HG03095 (cell line): Measurements from ENCODE around the gene CHRM1.

Experiments used
- ATAC-seq: cut with Tn5 transposase; IDR thresholded peaks from one replicate; pipeline ENCODE4 v1.9.1; 2021; ENCODE audit warnings: moderate library complexity; ENCODE audit not compliant: unreplicated experiment

CHRM1 gene

DNA sequence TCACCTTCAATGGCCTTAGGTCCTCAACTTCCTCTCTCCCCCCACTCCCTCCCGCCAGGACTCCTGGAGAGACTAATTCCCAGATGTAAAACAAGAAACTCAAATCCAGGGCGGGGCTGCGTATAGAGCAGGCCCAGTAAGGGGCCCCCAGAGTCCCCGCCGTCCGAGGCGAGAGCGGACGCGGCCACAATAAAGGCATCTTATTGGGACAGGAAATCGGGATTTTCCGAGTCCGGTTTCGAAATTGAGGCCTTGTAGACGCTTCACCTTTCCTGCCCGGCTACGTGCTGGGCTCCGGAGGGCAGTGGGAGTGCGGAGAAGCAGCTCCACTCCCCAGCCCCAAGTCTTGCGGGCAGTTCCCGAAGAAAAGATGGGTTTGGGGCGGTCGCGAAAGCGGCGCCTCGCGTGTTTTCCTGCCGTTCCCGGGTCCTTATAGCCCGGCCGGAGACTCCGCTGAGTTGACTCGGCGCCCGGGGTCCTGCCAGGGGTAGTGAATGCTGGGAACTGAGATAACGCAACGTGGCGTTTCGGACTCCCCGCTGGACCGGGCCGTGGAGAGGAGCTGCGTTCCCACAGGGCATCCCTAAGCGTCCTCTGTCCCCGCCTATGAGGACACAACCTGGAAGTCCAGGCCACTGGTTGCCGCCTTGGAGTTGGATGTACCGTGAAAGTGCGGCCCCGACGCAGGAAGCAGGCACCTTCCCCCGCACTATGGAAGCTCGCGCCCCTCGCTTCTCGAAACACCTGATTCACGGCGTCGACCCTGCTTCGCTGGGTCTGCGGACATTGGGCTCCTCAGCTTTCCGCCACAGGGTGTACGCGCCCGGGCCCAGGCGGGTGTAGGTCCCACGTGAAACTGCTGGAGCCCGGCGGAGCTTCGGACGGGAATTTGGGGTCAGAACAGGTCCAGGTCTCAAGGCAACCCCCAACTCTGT lies 4.8 kb upstream of the CHRM1 start:
- no peak for ATAC-seq

DNA sequence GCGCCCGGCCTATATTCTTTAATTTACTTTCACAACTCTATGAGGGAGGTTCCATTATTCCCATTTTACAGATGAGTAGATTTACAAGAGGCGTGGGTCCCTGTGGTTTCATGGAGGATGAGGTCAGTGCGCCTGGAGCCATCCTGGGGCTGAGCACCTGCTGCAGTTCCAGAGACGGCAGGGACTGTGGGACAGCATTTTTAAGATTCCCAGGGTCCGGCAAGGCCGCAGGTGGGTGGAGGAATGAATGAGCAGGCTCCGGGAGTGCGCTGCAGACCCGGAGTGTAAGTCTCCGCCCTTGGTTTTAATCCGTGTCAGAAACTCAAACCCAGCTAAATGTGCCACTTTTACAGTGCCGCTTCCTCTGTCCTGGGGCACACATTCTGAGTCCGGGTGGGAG lies 4.1 kb upstream of the CHRM1 start:
- ATAC-seq: no peak

DNA sequence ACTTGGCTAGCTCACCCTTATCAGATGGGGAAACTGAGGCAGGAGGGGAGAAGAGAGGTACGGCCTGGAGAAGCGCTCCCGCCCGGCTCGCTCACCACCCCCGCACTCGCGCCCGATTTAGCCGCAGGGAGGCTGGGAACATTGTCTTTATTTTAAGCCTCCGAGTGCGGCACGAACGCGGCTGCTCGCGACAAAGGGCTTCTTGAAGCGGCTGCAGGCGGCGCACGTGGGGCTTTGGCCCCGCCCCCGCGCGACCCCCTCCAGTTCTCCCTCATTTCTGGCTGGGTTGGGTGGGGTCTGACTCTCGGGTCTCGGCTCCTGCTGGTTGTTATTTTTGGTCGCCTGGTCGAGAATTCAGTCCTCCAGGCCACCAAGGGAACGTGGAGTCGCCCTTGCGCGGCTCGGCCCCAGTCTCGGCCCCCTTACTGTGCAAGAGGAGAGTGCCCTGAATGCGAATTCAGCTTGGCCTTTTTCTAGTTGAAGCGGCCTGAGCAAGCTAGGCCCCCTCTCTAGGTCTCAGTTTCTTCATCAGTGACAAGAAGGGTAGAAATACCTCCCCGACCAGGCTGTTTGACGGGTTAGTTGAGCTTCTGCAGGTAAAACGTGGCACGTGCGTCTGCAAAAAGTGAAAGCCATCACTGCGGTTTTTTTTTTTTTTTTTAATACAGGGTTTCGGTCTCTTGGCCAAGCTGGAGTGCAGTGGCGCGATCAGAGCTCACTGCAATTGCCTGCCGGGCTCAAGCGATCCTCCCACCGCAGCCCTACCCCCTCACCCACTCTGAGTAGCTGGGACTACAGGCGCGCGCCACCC lies 2.6 kb upstream of the CHRM1 start:
- ATAC-seq: no peak

DNA sequence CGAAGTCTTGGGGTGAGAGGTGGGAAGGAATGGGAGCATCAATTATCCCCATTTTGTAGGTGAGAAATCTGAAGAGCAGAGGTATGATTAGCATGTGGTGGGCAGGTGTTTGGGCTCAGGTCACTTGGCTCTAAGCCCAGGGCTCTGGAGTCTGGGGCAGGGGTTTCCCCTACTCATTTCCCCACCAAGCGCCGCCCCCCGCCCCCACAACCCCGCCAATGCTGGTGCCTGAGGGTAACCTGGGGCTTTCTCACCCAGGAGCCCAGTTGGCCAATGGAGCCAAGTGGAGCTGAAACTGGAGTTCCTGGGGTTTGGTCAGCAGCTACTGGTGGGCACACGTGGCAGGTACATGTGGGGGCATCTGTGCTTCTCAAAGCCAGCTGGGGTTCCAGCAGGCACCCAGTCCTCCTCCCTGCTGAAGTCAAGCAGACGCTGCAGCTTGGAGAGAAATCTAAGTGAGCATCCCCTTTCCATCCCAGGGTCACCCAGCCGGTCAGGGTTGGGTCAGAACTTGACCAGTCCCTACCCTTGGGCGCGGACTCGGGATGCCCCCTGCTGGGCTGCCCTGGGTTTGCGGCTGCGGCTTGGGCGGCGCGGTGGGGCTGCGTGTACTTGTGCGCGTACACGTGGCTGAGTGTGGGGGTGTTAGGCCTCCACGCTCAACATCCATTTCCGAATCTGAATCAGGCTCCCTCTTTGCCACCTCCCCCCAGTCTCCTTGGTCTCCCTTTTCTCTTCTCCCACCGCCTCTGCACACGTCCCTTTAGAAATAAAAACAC lies 1.7 kb upstream of the CHRM1 start:
- ATAC-seq: no peak

DNA sequence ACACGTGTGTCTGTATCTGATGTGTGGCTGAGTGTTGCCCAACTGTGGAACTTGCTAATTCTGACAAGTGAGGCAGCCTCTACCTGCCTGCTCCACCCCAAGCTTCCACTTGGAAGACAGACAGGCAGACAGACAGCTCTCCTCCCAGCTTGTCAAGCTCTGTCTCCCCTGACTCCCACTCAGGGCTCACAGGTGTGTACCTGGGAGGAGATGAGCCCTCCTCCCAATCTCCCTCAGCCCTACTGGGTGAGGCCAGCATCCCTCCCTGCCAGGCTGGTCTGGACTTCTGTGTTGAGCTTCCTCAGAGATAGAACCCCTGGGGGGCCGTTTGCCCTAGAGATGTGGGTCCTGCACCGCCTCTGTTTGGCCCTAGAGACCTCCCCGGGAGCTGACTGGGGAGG lies 1.0 kb upstream of the CHRM1 start:
- no peak for ATAC-seq

DNA sequence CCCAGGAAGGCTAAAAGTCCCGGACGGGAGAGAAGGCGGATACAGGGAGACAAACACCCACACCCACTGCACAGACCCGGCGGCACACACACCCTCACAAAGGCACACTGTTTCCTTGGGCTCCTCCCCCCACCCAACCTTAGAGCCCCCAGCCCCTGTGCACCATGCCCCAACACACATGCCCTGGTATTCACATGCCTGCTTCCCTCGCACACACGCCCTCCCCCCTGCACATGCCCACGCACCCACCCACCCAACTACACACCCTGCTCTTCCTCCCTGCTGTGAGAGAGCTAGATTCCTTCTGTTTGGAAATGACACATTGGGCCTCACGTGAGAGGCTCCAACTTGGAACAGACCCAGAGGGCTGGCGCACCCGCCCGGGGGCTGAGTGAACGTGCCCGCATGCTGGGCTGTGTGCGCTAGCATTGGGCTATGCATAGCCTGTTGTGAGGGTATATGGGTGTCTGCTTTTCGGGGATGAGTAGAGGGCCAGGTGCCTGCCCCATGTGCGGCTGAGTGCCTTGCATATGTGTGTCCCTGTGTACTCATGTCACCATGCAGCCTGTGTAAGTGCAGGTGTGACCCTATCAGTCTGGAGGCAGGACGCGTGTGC lies 518 bp upstream of the CHRM1 start:
- ATAC-seq: no peak

DNA sequence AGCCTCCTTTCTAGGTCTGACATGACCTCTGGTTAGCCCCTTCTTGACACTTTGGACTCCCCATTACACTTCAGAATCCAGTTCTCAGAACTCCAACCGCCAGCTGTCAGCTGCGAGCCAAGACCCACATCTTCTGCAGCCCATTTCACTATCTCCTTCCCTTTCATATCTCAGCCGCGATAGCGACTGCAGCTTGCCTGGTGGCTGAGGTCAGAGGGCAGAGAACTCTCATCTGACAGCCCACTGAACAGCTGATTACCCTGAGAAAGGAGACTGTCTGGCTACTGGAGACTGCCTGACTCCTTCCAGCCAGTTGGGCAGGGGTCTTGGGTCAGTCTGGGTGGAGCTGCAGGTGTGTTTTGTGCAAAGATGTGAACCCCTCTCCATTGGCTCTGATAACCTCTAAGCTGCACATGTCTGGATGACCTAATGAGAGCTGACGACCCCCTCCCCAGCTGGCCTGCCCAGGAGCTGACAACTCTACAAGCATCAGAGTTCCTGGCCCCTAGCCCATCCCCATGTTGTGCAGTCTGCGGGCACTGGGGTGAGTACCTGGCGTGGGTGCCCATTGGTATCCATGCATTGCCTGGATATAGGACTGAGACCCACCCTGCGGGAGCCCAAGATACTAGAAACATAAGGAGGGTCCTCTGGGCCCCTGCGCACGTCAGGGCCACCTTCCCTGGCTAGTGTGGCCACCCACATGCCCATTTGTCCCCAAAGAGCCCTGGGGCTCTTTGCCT lies 1.1 kb downstream of the CHRM1 start:
- no peak for ATAC-seq

DNA sequence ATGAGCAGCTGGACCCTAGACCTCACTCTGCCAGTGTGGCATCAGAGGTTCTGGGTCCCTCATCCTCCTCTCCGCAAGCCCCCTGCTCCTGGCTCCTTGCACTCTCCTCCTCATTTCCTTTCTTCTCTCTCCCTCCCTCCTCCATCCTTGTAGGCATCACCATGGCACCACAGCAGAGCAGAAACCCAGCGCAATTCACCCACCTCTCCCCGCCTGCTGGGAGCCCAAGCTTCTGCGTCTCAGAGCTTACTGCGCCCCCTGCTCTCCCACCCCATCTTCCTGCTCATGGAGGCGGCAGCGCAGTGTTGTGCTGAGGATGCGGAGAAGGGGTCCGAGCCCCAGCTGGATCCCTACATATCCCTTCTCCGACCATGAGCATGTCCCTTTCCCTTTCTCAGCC lies 1.7 kb downstream of the CHRM1 start:
- no peak for ATAC-seq

DNA sequence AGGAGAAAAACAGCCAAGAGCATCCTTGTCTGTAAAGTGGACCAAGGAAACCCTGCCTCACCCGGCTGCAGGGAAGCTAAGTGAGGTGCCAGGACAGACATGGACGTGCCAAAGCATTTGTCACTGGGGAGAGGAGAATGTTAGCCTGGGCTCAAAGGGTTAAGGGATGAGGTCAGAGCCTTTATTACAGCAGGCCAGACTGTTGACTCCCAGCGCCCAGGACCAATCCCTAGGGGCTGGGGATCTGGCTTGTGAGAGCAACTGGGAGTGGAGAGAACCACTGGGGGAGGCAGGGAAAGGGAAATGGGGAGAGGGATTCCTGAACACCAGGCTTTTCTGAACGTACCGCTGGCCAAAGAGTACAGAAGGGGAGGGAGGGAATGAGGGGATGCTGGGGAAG lies 2.6 kb downstream of the CHRM1 start:
- ATAC-seq: no peak

DNA sequence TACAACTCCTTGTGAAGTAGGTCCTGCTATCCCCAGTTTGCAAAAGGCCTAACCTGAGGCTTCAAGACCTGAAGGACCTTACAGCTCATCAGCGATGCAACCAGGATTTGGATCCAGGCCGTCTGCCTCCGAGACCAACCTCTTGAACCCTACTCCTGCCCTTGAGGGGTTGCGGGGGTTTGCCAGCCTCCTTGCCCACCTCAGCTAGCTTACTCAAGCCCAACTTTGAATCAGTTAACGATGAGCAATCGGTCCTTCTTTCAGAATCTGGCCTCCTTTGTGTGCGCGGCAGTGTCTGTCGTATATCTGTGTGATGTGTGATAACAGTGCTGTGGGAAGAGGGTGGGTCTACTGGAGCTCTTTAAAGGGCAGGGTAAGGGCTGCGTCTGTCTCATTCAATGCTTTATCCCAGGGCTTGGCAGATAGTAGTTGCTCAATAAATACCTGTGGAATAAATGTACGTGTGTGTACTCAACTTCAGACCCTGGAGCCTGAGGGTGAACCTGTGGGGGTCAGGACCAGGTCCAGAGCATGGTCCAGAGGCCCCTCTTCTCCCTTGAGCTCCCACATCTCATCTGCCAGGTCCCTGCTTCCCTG lies 3.2 kb downstream of the CHRM1 start:
- no peak for ATAC-seq

DNA sequence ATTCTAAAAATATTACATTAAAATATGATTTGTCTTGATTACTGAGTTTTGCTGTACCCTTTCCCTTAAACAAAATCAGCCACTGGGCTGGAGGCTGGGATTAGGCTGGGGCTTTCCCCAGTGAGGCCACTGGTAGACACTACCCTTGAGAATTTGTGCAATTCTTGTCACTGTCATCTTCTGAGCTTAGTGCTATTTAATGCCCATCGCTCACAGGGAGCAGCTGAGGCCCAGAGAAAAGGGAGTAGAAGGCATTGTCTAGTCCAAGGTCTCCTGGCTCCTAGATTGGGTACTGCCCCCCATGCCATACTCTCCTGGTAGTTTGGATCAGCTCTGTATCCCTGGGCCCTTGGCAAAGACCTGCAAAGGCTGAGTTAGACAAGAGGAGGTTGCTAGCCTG lies 6.7 kb downstream of the CHRM1 start:
- ATAC-seq: no peak

DNA sequence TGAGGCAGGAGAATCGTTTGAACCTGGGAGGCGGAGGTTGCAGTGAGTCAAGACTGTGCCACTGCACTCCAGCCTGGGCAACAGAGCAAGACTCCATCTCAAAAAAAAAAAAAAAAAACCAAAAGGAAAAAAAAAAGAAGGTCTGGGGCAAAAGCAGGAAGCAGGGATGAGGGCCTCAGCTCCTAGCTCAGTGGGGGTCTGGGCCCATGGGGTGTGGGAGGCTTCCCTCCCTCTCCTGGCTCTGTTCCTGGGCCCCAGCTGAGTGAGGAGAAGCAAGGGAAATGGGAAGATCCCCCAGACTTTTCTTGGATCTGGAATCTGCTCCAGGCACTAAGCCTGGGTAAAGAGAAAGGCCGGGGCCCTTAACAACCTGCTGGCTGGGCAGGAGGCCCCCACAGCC lies 8.9 kb downstream of the CHRM1 start:
- ATAC-seq: no peak

DNA sequence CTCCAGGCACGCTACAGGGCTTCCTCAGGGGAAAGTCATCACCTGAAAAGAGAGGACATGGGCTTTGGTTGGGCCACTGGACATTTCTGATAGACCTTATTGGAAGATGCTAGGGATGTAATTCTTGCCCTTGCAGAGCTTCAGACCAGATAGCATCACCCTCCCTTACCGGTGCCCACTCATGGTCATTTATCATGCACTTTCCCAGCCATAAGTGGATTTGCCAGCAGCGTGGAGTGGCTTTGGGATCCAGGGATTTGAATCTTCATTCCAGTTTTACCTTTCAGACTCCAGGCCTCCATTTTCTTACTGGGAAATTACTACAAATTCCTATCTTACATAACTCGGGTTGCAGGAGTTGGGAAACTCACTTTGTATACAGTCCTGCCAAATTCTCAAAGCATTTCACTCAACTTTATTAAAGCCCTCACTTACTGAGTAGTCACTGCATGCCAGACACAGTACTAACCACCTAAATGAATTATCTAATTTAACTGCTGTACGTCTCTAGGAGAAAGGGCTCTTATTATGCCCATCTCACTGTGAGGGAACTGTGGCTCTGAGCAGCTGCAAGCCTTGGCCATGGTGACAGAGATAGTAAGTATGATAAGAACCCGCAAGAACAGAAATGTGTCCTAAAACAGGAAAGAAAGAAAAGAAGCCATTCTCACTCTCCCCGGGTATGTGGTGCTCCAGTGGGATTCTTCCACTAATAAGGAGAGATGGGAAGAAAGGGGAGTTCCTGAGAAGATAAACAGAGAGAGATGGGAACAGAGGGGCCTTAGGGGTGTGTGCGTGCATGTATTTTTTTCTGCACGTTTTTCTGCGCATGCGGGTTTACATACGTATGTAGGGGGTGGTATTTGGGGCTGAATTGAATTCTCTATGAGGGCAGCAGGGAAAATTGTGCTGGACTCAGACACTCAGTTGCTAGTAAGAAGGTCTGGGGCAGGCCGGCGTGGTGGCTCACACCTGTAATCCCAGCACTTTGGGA lies 9.7 kb downstream of the CHRM1 start:
- ATAC-seq: no peak

DNA sequence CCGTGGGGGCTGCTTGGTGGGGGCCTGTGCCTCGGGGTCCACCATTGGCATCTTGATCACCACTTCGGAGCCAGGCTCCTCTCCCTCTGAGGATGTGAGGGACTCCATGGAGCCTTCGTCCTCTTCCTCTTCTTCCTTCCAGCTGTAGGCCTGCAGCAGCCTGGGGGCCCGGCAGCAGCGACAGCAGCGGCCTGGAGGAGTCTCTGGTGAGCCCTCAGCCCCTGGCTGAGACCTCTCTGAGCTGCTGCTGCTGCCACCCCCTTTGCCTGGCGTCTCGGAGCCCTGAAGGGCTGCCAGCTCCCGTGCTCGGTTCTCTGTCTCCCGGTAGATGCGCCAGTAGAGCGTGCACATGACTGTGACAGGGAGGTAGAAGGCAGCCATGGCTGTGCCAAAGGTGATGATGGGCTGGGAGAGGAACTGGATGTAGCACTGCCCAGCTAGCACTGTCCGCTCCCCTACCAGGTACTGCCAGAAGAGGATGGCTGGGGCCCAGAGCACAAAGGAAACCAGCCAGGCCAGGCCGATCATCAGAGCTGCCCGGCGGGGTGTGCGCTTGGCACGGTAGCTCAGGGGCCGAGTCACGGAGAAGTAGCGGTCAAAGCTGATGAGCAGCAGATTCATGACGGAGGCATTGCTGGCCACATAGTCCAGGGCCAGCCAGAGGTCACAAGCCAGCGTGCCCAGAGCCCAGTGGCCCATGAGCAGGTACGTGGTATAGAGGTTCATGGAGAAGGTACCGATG lies 10.9 kb downstream of the CHRM1 start:
- no peak for ATAC-seq

DNA sequence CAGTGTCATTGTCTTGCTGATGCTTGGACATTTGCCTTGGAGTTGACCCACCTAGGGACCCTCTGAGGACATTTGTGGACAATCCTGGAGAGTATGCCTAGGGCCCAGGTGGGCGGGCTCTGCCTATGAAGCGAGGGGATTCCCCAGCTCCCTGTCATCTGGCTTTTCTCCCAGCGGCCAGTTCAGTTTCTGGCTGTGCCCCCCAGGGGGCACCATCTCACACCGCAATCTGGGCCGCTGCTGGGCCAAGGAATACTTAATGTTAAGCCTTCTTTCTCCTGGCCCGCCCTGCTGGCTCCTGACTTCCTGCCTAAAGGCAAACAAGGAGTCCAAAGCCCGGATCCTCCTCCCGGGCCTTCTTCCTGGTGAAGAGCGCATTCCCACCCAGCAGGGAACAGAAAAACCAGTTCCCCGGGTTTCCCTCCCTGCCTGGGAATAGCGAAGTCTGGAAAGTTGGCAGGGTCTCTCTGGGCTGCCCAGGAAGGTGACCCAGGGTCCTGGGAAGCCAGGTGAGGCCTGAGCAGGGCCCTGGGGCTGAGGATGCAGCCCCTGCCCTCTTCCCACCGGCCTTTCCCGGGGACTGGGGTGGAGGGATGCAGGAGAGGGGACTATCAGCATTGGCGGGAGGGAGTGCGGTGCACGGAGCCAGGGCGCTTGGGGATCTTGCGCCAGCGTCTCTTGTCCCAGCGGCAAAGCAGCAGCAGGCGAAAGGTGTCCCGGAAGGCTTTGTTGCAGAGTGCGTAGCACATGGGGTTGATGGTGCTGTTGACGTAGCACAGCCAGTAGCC lies 11.9 kb downstream of the CHRM1 start:
- no peak for ATAC-seq

DNA sequence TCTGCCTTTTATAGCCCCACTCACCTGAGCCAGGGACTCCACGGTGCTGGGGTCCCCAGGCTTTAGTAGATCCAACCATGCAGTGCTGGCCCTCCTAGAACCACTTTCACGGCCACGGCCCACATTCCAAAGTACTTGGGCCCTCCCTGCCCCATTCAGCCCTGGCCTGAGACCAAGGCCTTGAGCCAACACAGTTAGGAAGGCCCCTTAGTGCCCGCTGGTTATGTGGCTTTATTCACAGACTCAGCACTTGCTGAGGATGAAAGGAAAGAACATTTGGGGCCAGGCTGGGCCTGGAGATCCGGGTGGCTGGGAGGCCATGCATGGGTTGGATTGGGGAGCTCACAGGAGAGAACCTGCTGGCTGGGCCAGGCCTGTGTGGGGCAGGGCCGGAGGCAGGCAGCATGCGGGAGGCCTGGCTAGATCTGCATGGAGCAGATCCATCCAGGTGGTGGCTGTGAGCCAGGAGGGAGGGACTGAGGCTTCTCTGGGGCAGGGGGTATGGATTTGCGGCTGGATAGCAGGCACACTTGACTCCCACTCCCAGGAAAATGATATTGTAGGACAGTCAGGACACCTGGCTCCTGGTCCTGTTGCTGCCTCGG lies 12.6 kb downstream of the CHRM1 start:
- no peak for ATAC-seq
